GM12865 (cell line): ENCODE data around the gene TPCN1.

Experiments used
- DNase-seq: peaks from one replicate; pipeline ENCODE4 v3.0.0; 2010; ENCODE audit warnings: low read depth
- H3K4me3 ChIP-seq: 2 replicates; pipeline ENCODE4 v1.5.1; 2011; ENCODE audit warnings: mild to moderate bottlenecking, low read depth, low read length, control low read depth
- TF ChIP-seq, protein P1 (sequence below): IDR thresholded peaks from 2 replicates; pipeline ENCODE4 v1.5.1; 2011; ENCODE audit warnings: low read length, control low read depth, low read depth, inconsistent platforms; ENCODE audit not compliant: insufficient read depth; ENCODE audit errors: missing control alignments

The TPCN1 gene

DNA sequence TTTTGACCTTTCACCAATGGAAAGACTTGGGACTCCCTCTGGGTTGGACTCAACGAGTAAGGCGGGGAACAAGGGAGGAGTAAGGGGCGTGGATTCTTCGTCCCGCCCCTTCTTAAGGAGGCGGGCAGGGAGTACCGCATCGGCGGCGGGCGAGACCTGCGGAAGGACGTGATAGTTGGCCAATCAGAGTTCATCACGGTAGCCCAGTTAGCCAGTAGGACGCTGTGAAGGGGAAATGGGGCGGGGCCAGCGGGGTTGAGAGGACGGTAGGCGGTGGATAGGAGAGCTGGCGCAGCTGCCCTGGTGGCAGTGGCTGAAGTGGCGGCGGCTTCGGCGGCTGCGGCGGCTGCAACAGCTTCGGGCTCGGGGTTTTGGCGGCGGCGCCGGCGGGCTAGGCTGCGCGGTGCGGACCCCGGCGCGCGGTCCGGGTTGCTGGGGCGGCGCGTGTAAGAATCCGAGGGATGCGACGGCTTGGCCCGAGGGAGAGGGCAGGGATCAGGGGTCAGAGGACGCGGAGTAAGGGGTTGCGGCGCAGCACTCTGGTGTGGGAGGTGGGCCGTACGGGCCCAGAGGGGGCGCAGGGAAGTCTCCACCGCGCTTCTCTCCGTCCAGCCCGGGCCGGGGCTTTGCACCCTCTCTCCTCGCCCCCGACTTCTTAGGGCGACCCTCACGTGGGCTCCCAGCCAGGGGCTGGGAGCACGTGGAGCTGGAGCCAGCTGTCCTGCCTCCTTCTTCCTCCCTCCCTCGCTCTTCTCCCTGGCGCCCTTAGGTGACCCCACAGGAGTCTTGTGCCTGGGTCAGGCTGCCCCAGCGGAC, at the start of gene TPCN1:
Gene TPCN1 (plus strand): TSS at position 284 of the 816 bp plus-strand sequence. CDS start 5,389 bp downstream, outside the sequence.
- DNase-seq = peak; percentile 100
- H3K4me3 ChIP-seq = peak within 1 kb of the TSS; percentile 96
- TF ChIP-seq, protein P1, sequence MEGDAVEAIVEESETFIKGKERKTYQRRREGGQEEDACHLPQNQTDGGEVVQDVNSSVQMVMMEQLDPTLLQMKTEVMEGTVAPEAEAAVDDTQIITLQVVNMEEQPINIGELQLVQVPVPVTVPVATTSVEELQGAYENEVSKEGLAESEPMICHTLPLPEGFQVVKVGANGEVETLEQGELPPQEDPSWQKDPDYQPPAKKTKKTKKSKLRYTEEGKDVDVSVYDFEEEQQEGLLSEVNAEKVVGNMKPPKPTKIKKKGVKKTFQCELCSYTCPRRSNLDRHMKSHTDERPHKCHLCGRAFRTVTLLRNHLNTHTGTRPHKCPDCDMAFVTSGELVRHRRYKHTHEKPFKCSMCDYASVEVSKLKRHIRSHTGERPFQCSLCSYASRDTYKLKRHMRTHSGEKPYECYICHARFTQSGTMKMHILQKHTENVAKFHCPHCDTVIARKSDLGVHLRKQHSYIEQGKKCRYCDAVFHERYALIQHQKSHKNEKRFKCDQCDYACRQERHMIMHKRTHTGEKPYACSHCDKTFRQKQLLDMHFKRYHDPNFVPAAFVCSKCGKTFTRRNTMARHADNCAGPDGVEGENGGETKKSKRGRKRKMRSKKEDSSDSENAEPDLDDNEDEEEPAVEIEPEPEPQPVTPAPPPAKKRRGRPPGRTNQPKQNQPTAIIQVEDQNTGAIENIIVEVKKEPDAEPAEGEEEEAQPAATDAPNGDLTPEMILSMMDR = no peak

DNA sequence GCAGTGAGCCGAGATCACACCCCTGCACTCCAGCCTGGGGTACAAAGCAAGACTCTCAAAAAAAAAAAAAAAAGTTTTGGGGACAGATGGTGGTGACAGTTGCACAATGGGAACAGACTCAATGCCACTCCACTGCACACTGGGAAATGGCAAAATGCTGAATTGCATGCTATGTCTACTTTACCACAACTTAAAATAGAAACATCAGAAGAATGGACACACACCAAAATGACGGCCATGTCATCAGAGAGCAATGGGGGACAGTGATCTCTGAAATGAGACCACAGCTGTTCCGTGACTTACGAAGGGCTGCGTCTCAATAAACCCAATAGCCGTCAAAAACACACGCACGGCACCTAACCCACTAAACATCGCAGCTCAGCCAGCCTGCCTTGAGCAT, 49.7 kb upstream of the TPCN1 start:
- DNase-seq = no peak
- TF ChIP-seq, protein P1 = no peak
- H3K4me3 ChIP-seq = no peak overlapping the region

DNA sequence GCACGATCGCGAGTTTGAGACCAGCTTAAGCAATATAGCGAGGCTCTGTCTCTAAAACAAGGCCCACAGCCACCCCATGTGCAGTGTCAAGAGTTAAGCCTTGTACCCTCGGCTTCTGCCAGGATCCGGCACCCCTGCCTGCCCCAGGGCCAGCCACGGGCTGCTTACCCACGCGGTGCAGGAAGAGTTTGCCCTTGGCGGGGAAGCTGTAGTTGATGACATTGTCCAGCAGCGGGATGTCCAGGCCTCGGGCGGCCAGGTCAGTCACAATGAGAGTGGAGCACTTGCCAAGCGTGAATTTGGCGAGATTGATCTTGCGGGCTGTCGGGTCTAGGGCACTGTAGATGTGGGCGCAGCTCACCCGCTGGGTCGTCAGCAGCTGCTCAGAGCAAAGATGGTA, 49.1 kb upstream of the TPCN1 start:
- no peak overlapping the region for H3K4me3 ChIP-seq
- TF ChIP-seq, protein P1 = no peak
- no peak for DNase-seq

DNA sequence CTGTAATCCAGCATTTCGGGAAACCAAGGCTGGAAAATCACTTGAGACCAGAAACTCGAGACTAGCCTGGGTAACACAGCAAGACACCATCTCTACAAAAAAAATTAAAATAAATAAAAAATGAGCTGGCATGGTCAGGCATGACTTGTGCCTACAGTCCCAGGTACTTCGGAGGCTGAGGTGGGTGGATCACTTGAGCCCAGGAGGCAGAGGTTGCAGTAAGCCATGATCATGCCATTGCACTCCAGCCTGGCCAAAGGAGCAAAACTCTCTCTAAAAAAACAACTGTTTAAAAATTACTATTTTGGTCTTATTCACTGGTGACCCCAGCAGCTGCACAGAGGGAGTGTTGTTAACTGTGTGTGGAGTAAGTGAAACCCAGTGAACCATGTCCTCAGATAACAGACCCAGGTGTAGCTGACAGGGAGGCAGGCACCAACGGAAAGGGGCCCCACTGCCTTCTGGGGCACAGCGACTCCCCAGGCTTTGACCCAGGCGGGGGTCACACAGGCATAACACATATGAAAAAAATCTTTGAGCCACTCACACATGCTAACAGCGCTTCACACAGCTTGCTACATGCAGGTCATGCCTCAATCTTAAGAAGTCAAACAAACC, 48.1 kb upstream of the TPCN1 start:
- no peak overlapping the region for H3K4me3 ChIP-seq
- DNase-seq = peak; percentile 44
- TF ChIP-seq, protein P1 = no peak

DNA sequence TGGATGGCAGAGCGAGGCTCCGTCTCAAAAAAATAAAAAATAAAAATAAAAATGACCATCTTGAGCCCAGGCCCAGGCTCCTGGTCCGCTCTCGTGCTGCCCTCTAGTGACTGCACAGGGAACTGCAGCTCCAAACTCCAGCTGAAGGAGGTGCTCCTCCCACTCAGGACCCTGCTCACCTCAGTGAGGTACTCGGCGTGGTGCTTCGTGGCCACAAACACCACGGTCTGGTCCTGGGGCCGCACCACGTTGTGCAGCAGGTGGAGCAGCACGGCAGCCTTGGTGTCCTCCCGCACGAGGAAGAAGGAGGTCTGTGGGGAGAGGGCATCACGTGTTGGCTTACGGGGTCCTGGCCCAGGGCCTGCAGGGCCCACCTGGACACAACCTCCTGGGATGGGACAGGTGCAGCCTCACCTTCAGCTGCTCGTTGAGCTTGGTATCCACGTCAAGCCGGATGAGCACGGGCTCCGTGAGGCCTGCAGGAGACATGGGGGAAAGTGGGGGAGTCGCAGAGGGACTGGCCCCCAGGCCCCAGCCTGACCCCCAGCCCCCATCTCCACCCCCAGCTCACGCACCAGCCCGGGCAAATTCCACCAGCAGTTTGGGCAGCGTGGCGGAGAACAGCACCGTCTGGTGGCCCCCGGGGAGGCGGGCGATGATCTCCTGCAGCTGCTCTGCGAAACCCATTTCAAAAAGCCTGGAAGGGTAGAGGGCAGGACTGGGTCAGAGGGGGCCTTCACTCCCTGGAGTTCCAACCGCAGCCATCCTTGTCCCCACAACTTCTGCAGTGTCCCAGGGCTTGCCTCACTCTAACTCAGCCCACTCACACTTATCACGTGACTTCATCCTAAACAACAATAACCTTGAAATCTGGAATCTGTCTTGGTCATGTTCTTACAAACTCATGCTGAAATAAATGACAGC, 46.5 kb upstream of the TPCN1 start:
- TF ChIP-seq, protein P1 = peak; percentile 98
- no peak overlapping the region for H3K4me3 ChIP-seq
- peak; percentile 78 for DNase-seq

DNA sequence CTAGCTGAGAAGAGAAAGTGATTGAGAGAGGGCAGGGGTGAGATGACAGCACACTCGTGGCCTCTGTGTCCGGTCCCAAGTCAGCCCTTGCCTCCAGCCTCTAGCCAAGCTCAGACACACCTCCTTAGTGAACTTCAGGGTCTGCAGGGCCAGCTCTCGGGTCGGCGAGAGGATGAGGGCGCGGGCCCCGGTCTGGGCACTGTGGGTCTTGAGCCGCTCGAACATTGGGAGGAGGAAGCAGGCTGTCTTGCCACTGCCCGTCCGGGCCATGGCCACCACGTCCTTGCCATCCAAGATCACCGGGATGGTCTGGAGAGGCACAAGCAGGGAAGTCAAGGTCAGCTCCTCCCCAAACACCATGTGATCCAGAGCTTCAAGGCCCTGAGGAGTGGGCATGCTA, 42.2 kb upstream of the TPCN1 start:
- DNase-seq = no peak
- H3K4me3 ChIP-seq = no peak overlapping the region
- TF ChIP-seq, protein P1 = no peak
